ENCODE data around the gene ZSCAN9. TPM values are rescaled to one million over a fixed set of nuclear protein-coding genes. Genes with fewer than 3 reads are reported as not detected.

The ZSCAN9 gene
- total RNA-seq, 1 experiment from 2014 or later: 21.0 TPM

GRCh38 chr6:28266962-28267694 lies 42.1 kb downstream of the ZSCAN9 start, which contains the start of gene ZSCAN26:
Gene ZSCAN26 (plus strand): TSS chr6:28267143. CDS start chr6:28271920, 4,777 bp downstream.
- peak; percentile 90 for DNase-seq (ENCODE audit: low read depth)

- no peak for DNase-seq (ENCODE audit: low read depth)
Measured at GRCh38 chr6:28267695-28268059, 42.6 kb downstream of the ZSCAN9 start.

GRCh38 chr6:28269492-28269891 lies 44.4 kb downstream of the ZSCAN9 start:
- peak; percentile 89 for DNase-seq (ENCODE audit: low read depth)

- DNase-seq (ENCODE audit: low read depth): no peak
Measured at GRCh38 chr6:28274888-28275287, 49.8 kb downstream of the ZSCAN9 start.

GRCh38 chr6:28277746-28278145 lies 52.7 kb downstream of the ZSCAN9 start:
- DNase-seq (ENCODE audit: low read depth): no peak

GRCh38 chr6:28280595-28281287 lies 55.7 kb downstream of the ZSCAN9 start:
- DNase-seq (ENCODE audit: low read depth): no peak

- peak; percentile 85 for DNase-seq (ENCODE audit: low read depth)
Measured at GRCh38 chr6:28281288-28282064, 56.4 kb downstream of the ZSCAN9 start, which contains the start of gene PGBD1. Gene PGBD1 (plus strand): TSS chr6:28281572. CDS start chr6:28283814, 2,242 bp downstream.

- peak; percentile 19 for DNase-seq (ENCODE audit: low read depth)
Measured at GRCh38 chr6:28282926-28283325, 57.9 kb downstream of the ZSCAN9 start.

Other genes starting within 250 kb of the ZSCAN9 start
- 0.60 and 1.1 TPM in 2 replicates for gene ZNF165, start 144.7 kb upstream of the ZSCAN9 start, total RNA-seq (2014; rRNA removed; shearing (Covaris generic))
- 4.2 and 5.9 TPM in 2 replicates for gene ZSCAN16, start 100.7 kb upstream of the ZSCAN9 start, total RNA-seq (2014; rRNA removed; shearing (Covaris generic))
- 12.4 and 12.9 TPM in 2 replicates for gene ZKSCAN8, start 83.4 kb upstream of the ZSCAN9 start, total RNA-seq (2014; rRNA removed; shearing (Covaris generic))
- 5.0 and 6.2 TPM in 2 replicates for gene ZKSCAN4, start 27.0 kb downstream of the ZSCAN9 start, total RNA-seq (2014; rRNA removed; shearing (Covaris generic))
- not detected in 2 replicates for gene NKAPL, start 34.0 kb downstream of the ZSCAN9 start, total RNA-seq (2014; rRNA removed; shearing (Covaris generic))
- 20.4 and 21.4 TPM in 2 replicates for gene ZSCAN26, start 41.9 kb downstream of the ZSCAN9 start, total RNA-seq (2014; rRNA removed; shearing (Covaris generic))
- 14.4 and 15.7 TPM in 2 replicates for gene PGBD1, start 56.3 kb downstream of the ZSCAN9 start, total RNA-seq (2014; rRNA removed; shearing (Covaris generic))
- gene ZSCAN31, start 110.9 kb downstream of the ZSCAN9 start, total RNA-seq (2014; rRNA removed; shearing (Covaris generic)): 1.6 and 3.8 TPM in 2 replicates
- 3.9 and 4.3 TPM in 2 replicates for gene ZKSCAN3, start 124.7 kb downstream of the ZSCAN9 start, total RNA-seq (2014; rRNA removed; shearing (Covaris generic))
- gene ZSCAN12, start 174.5 kb downstream of the ZSCAN9 start, total RNA-seq (2014; rRNA removed; shearing (Covaris generic)): 4.6 and 5.3 TPM in 2 replicates
- 4.0 and 8.4 TPM in 2 replicates for gene ZSCAN23, start 218.2 kb downstream of the ZSCAN9 start, total RNA-seq (2014; rRNA removed; shearing (Covaris generic))